Hepatocyte (in vitro differentiated cells): ENCODE data around the gene LSAMP. TPM values are rescaled to one million over a fixed set of nuclear protein-coding genes. Genes with fewer than 3 reads are reported as not detected.

ENCODE experiments used
- DNase-seq: peaks from one replicate; pipeline ENCODE4 v3.0.0-alpha.2; 2016; ENCODE audit warnings: low spot score
- H2AFZ ChIP-seq: fragments of 200-600 bp; sonication (generic); 2 replicates; pipeline ENCODE4 v1.6.0; 2016; ENCODE audit warnings: antibody characterized with exemption, mild to moderate bottlenecking
- H3K27ac ChIP-seq: fragments of 200-600 bp; sonication (generic); 2 replicates; pipeline ENCODE4 v1.5.1; 2016; ENCODE audit warnings: mild to moderate bottlenecking
- H3K27me3 ChIP-seq: fragments of 200-600 bp; sonication (generic); 2 replicates; pipeline ENCODE4 v1.6.1; 2016
- H3K36me3 ChIP-seq: fragments of 200-600 bp; sonication (generic); replicated peaks from 2 replicates; pipeline ENCODE4 v1.5.1; 2016; ENCODE audit warnings: low read depth; ENCODE audit not compliant: insufficient read depth
- H3K4me1 ChIP-seq: fragments of 200-600 bp; sonication (generic); 2 replicates; pipeline ENCODE4 v1.5.1; 2016; ENCODE audit warnings: mild to moderate bottlenecking, moderate library complexity; ENCODE audit not compliant: insufficient read depth
- H3K4me2 ChIP-seq: fragments of 200-600 bp; sonication (generic); 2 replicates; pipeline ENCODE4 v1.6.0; 2016
- H3K4me3 ChIP-seq: fragments of 200-600 bp; sonication (generic); 2 replicates; pipeline ENCODE4 v1.5.1; 2016; ENCODE audit warnings: mild to moderate bottlenecking
- H3K79me2 ChIP-seq: fragments of 200-600 bp; sonication (generic); 2 replicates; pipeline ENCODE4 v1.6.0; 2017; ENCODE audit warnings: mild to moderate bottlenecking
- H3K9me2 ChIP-seq: fragments of 200-600 bp; sonication (generic); replicated peaks from 2 replicates; pipeline ENCODE4 v1.6.0; 2017; ENCODE audit warnings: mild to moderate bottlenecking; ENCODE audit not compliant: insufficient read depth
- H3K9me3 ChIP-seq: fragments of 200-600 bp; sonication (generic); 2 replicates; pipeline ENCODE4 v1.5.1; 2016; ENCODE audit warnings: low read depth, mild to moderate bottlenecking
- H4K20me1 ChIP-seq: fragments of 200-600 bp; sonication (generic); 2 replicates; pipeline ENCODE4 v1.6.0; 2016; ENCODE audit warnings: mild to moderate bottlenecking; ENCODE audit not compliant: insufficient read depth, poor library complexity, severe bottlenecking
- CTCF ChIP-seq: fragments of 200-600 bp; sonication (generic); IDR thresholded peaks from 2 replicates; pipeline ENCODE4 v1.5.1; 2016; ENCODE audit warnings: antibody characterized with exemption, mild to moderate bottlenecking; ENCODE audit not compliant: poor library complexity
- EZH2 ChIP-seq: fragments of 200-600 bp; sonication (generic); IDR thresholded peaks from 2 replicates; pipeline ENCODE4 v1.6.1; 2016; ENCODE audit warnings: antibody characterized with exemption, mild to moderate bottlenecking, borderline replicate concordance
- EZH2phosphoT487 ChIP-seq: fragments of 200-600 bp; sonication (generic); IDR thresholded peaks from one replicate; pipeline ENCODE4 v1.6.1; 2018; ENCODE audit warnings: antibody characterized with exemption, mild to moderate bottlenecking, low read depth, moderate library complexity; ENCODE audit not compliant: unreplicated experiment, severe bottlenecking
- WGBS: methylation state at CpG from one replicate; pipeline ENCODE4 v1.1.6; 2016; ENCODE audit warnings: low lambda C conversion rate; ENCODE audit errors: missing lambda C conversion rate; 5-methylcytosine and 5-hydroxymethylcytosine counted together
- polyA plus RNA-seq: library from polyadenylated mRNA; unstranded; fragments of >200 nt; fragmentation: Nextera tagmentation; extraction: Ambion mirVana; gene quantifications from 2 replicates; pipeline ENCODE4 v1.2.1, GENCODE V29; 2016
- total RNA-seq: library from RNA; depleted of rRNA; stranded (reverse); fragments of >200 nt; gene quantifications from 2 replicates; pipeline ENCODE4 v1.2.3, GENCODE V29; 2014

LSAMP gene
- total and polyA plus RNA-seq, 2 experiments from 2014 or later: 15.1 to 22.3 TPM

GRCh38 chr3:116030131-116030850 is 415.0 kb downstream of the LSAMP start:
- TF ChIP-seq EZH2 (no peak), EZH2phosphoT487 (no peak), CTCF (no peak)
- DNase-seq: no peak
- no peaks in the 10 kb centered on the region for H3K4me1 ChIP-seq
- H3K79me2 ChIP-seq: no peaks in the 10 kb centered on the region
- no peaks in the 10 kb centered on the region for H3K36me3 ChIP-seq
- 87% methylated on average over 5 of the region's 5 CpGs for WGBS
- no peaks in the 10 kb centered on the region for H3K9me3 ChIP-seq
- H3K4me2 ChIP-seq: no peak overlapping the region
- no peaks in the 10 kb centered on the region for H3K9me2 ChIP-seq
- no peak overlapping the region for H3K4me3 ChIP-seq
- no peak overlapping the region for H3K27ac ChIP-seq
- H4K20me1 ChIP-seq: no peaks in the 10 kb centered on the region
- H3K27me3 ChIP-seq: no peaks in the 10 kb centered on the region
- no peak overlapping the region for H2AFZ ChIP-seq

DNA sequence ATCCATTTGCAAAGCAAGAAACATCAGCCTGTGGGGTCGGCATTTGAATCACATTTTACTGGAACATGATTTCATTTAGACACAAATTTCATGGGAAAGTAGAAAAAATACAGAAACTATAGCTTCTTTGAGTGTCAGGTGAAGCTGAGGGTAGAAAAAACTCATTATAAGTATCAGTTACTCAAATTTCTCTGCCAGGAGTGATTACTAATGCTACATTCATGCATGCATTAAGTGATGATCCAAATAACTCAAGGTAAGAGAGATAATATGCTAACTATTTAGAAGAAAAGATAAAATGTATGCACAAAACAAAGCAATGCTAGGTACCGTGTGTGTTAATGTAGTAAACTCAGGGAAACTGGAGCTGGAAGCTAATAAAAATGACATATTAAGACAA is 416.0 kb downstream of the LSAMP start:
- Histone ChIP-seq H3K9me3 (no peaks in the 10 kb centered on the region), H3K4me1 (no peaks in the 10 kb centered on the region), H3K9me2 (no peaks in the 10 kb centered on the region), H3K4me3 (no peak overlapping the region), H3K27ac (no peak overlapping the region), H2AFZ (no peak overlapping the region), H3K4me2 (no peak overlapping the region), H4K20me1 (no peaks in the 10 kb centered on the region), H3K36me3 (no peaks in the 10 kb centered on the region), H3K27me3 (no peaks in the 10 kb centered on the region), H3K79me2 (no peaks in the 10 kb centered on the region)
- WGBS: 79% methylated on average over 2 of the region's 2 CpGs
- DNase-seq: no peak
- TF ChIP-seq EZH2 (no peak), EZH2phosphoT487 (no peak), CTCF (no peak)

DNA sequence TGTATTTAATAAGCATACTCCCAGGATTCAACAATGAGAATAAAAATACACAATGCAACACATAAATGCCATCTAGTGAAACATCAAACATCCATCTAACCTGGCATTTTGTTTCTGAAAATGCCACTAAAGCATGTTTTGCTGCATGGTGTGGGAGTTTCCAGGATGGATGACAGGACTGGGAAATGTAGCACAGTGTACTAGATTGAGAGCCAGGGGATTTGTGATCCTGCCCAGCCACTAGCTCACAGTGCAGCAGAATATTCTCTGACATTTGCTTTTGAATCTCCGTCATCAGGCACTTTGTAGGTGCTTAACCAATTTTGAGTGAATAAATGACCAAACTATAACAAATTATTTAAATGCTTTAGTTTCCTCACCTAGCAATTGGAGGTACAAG is 417.1 kb downstream of the LSAMP start:
- no peak for DNase-seq
- Histone ChIP-seq H3K9me2 (no peaks in the 10 kb centered on the region), H3K36me3 (no peaks in the 10 kb centered on the region), H2AFZ (no peak overlapping the region), H3K4me1 (no peaks in the 10 kb centered on the region), H3K4me3 (no peak overlapping the region), H4K20me1 (no peaks in the 10 kb centered on the region), H3K9me3 (no peaks in the 10 kb centered on the region), H3K27me3 (no peaks in the 10 kb centered on the region), H3K4me2 (no peak overlapping the region), H3K79me2 (no peaks in the 10 kb centered on the region), H3K27ac (no peak overlapping the region)
- 85% methylated on average over 1 of the region's 1 CpG for whole genome bisulfite sequencing
- no peak for TF ChIP-seq CTCF
